HG03139 (cell line): ENCODE measurements around the gene HOXD10.

Source experiments
- ATAC-seq: cut with Tn5 transposase; IDR thresholded peaks from one replicate; pipeline ENCODE4 v1.9.1; 2021; ENCODE audit not compliant: unreplicated experiment

HOXD10 gene

DNA sequence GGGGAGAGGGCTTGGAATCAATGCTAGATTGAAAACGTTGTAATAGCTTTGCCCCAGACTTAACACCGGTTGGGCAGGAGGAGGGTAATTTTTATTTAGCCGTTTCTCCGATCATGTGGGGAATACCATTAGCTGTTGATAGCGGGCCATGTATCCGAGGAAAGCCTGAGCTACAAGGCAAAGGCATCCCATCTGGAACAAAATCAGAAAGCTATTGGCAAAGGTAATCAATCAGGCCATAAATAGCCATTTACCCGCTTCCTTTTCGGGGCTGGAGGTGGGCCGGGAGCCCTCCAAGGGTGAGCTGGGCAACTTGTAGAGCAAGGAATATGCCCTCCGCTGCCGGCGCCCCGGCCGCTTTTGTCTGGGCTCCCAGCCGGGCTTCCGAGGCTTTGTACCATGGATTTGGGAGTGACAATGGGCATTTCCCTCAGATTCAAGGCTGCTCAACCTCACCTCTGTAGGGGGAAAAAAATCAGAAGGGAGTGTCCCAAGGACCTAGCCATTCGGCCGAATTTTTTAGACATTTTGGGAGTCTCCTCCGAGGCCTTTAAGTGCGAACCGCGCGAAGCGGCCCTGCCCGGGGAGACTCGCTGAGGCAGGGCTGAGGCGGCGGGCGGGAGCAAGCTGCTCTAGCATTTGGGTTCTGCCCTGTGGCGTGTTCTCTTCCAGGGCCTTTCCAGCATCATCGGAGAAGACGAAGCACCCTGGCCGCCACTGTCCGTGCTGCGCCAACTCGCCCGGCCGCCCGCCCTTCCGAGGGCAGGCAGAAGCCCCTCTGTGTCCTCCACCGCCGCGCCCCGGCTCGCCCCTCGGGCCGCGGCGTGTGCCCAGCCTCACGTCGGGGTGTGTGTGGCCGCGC lies 4.8 kb downstream of the HOXD10 start:
- no peak for ATAC-seq

DNA sequence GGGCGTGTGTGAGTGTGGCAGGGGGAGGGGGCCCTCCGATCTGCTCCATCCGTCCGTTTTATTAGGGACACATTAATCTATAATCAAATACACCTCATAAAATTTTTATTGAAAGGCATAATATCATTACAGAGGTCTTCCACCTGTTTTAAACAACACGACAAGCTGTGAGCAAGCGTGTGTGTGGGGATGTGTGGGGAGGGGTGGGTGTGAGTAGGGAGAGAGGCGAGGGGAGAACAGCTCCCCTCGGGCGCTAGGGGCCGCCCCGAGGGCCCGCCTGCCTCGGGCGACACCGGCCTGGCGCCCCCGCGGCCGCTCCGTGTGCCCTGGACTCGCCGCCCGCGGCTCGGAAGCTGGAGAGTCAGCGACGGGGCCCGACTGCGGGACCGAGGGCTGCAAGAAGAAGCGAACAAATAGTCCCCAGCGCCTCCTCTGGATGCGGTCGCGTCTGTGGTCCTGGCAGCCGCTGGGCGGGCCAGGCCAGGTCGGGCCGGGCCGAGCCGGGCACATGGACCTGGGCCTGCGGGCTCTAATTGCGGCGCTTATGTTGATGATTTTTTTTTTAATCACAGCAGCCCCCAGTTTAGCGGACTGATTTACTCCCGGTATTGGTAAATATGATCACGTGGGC lies 5.6 kb downstream of the HOXD10 start:
- ATAC-seq, result no peak

DNA sequence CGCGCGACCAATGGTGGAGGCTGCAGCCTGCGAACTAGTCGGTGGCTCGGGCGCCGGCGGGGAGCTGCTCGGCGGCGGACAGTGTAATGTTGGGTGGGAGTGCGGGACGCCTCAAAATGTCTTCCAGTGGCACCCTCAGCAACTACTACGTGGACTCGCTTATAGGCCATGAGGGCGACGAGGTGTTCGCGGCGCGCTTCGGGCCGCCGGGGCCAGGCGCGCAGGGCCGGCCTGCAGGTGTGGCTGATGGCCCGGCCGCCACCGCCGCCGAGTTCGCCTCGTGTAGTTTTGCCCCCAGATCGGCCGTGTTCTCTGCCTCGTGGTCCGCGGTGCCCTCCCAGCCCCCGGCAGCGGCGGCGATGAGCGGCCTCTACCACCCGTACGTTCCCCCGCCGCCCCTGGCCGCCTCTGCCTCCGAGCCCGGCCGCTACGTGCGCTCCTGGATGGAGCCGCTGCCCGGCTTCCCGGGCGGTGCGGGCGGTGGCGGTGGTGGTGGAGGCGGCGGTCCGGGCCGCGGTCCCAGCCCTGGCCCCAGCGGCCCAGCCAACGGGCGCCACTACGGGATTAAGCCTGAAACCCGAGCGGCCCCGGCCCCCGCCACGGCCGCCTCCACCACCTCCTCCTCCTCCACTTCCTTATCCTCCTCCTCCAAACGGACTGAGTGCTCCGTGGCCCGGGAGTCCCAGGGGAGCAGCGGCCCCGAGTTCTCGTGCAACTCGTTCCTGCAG lies 6.3 kb downstream of the HOXD10 start, which contains the start of gene HOXD9:
TSS of gene HOXD9 (plus strand) at position 37 of the 728 bp plus-strand sequence. CDS start at position 87, 50 bp downstream.
- ATAC-seq, result no peak

DNA sequence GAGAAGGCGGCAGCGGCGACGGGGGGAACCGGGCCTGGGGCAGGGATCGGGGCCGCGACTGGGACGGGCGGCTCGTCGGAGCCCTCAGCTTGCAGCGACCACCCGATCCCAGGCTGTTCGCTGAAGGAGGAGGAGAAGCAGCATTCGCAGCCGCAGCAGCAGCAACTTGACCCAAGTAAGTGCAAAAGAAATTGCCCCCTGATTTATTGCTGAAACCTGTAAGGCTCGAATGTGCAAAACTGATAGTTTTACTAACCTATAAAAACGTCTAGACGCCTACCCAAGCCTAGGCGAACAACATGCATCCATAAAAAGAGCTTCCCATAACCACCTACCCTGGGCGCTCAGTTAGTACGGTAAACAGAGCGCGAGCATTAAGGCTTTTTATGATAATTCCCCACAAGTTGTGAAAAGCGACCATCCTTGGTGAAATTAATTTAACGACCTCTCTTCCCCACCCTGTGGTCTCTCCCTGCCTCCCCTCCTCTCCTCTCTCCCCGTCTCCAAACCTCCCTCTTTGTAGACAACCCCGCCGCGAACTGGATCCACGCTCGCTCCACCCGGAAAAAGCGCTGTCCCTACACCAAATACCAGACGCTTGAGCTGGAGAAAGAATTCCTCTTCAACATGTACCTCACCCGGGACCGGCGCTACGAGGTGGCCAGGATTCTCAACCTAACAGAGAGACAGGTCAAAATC lies 7.0 kb downstream of the HOXD10 start:
- ATAC-seq, result no peak

DNA sequence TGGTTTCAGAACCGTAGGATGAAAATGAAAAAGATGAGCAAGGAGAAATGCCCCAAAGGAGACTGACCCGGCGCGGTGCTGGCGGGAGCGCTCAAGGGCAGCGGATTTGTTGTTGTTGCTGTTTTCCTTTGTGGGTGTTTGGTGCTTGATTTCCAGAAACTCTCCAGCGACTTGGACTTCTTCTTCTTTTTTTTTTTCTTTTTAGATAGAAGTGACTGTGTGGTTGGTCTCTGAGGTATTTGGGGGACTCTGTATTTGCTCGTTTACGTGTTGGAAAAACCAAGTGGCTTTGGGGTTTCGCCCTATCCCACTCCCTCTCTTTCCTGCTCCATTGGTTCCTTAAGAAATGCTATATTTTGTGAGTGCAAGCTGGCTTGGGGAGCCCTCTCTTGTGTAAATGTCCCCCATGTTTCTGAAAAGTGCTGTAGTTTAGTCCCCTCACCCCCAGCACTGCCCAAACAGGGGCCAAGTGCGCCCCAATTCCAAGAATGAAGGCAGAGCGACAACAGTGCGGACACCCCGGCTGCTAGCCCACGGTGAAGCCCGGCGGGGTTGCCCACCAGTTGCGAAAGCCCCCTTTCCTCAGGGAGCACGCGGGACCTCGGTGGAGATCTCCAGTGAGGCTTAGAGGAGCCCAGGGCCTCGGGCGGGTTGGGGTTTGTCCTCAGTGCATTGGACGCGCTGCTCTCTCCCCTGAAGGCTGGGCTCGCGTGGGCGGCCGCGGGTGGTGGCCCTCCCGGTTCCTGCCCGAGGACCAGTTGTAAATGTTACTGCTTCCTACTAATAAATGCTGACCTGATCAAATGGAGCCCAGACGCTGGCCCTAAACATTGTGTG lies 7.8 kb downstream of the HOXD10 start:
- no peak for ATAC-seq

DNA sequence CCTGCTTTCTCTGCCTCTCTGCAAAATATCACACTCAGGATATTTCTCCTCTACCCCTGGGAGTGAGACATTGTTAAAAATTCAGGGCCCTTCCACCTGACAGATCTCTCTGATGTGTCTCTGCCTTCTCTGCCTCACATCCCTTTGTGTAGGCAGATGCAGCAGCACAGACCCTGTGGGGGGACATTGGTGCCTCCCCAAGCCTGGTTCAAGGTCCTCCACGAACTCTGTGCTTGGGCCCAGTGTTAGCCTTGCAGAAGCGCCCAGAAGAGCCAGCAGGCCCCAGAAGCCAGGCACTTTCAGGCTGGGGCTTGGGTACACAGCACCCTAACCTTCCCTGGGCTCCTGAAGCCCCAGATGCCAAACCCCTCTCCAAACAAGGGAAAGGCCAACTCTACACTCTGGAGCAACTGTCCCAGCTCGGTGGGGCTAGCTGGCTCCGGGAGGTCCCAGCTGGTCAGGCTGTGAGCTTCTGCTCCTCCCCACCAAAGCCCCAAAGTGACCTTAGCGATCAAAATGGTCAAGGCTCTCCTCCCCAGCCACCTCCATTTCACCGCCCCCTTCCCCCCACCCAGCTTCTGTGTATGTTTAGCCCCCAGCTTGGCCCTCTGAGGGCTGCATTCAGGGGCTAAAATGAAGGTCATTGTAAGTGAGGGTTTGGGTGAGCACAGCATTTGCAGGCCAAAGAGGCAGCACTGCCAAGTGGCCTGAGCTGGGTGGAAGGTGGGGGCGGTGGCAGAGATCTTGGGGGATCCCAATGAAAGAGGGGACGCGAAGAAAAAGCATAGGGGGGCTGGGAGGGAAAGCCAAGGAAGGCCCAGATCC lies 8.6 kb downstream of the HOXD10 start:
- no peak for ATAC-seq

DNA sequence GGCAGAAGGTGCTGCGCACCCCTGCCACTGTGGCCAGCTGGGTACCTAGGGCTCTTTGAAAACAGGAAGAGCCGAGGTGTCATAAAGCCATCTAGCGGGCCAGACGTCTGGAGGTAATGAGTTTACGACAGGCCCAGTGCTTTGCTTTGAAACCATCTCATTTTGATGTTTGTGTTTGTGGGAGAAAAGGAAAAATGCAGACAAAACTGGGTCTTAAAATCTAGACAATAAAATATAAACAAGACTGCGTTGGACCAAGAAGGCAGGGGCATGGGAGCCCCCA lies 9.1 kb downstream of the HOXD10 start:
- no peak for ATAC-seq

DNA sequence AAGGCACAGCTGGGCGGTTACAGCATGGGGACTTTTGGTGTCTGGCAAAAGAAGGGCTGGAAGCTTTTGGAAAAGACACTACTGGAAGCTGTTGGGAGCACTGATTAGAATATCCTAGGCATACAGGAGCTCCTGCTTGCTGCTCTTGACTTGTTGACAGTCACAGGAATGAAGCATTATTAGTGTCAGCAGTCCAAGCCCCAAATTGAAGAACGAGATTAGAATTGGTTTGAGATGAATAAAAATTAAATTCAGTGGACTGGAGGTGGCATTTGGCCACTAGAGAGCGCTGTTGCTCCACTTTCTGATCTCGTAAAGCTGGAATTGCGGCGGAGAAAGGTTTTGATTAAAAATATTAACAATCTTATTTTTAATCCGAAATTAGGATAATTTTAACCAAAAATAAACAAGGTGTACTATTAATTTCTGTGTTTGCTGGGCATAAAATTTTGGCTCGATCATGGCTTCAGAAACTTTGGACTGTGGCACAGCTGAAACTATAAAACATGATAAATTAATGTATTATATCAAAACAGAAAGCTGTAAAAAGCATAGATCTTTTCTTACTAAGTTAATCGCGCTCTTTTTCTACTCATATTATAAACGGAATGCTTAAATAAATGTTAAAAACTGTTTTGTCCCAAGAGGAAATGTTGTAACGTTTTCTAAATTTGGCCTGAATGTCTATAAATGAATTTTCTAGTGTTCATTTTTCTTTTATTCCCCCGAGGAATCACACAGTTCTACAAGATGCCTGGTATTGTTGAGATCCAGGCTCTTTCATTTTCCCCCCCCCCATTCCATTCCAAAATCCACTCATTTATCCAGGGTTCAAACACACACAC lies 10.6 kb downstream of the HOXD10 start:
- no peak for ATAC-seq

DNA sequence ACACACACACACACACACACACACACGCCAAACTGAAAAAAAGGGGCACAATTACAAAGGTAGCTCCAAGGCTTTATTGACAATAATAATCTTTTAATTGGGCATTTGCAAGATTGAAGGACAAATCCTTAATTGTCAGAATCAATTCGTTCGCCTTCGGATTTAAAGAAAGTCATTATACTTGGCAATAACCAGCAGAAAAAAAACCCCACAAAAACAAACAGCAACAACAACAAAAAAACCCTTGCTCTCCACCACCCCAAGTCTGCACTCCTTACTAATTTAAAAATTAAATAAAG lies 11.1 kb downstream of the HOXD10 start:
- ATAC-seq, result no peak

DNA sequence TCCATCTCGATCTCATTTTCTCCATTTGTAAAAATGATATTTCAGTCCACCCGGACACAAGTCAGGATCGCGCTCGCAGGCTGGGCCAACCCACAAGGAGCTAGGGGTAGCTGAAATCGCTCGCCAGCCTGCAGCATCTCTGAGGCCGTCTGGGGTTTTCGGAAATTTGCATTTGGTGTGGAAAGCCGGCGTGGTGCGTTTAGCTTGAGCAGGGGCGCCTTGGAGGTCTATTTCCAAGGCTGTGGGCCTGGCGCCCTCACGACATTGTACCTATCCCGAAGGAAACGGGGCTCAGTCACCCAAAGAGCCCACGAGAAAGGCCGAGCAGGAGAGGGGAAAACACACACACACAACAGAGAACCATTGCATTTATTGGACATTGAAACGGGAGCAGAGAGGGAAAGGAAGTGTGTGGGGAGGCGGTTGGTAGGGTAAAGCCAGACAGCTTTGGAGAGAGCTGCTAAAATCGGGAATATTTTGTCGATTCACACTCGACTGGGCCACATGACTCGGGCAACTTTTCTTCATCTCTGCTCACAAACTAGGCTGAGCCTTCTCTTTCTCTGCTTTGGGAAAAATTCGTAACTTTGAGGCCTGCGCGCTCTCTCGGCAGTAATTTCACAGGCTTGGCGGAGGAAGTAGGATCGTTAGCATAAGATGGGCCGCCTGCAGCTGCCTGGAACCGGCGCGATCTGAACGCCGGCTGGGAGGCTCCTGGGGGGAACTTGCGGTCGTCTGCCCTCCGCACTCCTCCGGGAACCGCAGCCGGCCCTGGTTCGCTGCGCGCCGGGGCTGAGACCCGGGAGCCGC lies 11.8 kb downstream of the HOXD10 start:
- ATAC-seq, result no peak

DNA sequence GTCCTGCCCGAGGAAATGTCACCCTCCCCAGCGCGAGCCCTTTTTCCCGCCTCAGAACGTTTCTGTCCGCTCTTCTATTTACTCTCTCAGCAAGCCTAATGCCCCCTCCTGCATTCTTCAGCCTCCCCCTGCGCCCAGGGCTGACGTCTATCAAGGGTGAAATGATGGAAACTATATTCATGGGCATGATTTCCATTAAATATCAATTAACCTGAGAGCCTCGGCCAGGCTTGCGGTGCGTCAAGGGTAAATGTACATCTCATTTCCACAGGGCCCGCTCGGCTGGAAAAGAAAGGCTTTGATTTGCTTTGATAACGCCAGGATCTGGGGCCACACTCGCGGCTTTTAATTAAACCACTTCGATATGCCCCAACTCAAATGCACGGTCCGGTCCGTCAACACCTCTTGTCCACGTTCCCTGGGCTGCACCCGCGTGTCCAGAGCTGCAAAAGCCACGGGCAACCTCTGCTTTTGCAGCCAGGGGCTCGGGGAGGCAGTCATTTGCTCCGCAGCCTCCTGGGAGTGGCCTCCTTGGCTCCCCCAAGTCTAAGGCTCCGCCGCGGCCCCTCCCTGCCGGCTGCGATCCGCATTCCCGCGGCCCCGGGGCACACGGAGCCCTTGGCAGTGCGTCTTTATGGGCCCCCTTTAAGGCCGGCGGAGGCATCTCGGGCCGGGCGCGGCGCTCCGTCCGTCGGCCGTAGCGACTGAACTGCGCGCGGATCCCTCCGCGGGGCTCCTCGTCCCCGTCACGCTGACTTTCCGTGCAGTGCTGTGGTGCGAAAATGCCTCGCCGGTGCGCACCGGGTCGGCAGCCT lies 12.6 kb downstream of the HOXD10 start, which contains the start of gene HOXD8:
TSS of gene HOXD8 (plus strand) at position 724 of the 815 bp plus-strand sequence. CDS start 662 bp downstream, outside the sequence.
- no peak for ATAC-seq

DNA sequence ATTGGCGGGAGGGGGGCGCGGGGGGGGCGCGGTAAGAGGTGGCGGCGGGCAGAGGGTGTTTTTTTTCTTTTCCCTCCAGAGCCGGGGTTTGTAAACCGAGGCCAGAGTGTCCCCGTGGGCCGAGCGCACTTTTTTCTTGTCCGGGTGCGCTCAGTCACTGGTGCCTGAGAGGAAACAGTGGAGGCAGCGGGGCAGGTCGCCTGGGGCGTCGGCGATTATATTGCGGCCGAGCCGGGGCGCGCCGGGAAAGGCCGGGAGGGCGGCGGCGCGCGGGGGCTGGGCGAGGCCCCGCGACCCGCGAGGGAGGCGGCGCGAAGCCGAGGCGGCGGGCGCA lies 13.2 kb downstream of the HOXD10 start:
- ATAC-seq, result no peak

DNA sequence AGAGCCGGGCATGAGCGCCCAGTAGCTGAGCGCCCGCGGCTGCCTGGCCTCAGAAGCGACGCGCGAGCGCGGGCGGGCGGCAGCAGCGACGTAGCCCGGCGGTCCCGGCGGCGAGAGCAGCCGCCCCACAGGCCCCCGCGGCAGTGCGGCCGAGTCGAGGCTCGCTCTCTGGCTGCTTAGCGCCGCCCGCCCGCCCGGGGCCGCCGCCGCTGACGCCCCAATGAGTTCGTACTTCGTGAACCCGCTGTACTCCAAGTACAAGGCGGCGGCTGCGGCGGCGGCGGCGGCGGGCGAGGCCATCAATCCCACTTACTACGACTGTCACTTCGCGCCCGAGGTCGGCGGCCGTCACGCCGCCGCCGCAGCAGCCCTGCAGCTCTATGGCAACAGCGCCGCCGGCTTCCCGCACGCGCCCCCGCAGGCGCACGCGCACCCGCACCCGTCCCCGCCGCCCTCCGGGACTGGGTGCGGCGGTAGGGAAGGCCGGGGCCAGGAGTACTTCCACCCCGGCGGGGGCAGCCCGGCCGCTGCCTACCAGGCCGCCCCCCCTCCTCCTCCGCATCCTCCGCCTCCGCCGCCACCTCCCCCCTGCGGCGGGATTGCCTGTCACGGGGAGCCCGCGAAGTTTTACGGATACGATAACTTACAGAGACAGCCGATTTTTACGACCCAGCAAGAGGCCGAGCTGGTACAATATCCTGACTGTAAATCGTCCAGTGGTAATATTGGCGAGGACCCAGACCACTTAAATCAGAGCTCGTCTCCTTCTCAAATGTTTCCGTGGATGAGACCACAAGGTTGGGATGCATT lies 13.8 kb downstream of the HOXD10 start:
- ATAC-seq, result no peak

DNA sequence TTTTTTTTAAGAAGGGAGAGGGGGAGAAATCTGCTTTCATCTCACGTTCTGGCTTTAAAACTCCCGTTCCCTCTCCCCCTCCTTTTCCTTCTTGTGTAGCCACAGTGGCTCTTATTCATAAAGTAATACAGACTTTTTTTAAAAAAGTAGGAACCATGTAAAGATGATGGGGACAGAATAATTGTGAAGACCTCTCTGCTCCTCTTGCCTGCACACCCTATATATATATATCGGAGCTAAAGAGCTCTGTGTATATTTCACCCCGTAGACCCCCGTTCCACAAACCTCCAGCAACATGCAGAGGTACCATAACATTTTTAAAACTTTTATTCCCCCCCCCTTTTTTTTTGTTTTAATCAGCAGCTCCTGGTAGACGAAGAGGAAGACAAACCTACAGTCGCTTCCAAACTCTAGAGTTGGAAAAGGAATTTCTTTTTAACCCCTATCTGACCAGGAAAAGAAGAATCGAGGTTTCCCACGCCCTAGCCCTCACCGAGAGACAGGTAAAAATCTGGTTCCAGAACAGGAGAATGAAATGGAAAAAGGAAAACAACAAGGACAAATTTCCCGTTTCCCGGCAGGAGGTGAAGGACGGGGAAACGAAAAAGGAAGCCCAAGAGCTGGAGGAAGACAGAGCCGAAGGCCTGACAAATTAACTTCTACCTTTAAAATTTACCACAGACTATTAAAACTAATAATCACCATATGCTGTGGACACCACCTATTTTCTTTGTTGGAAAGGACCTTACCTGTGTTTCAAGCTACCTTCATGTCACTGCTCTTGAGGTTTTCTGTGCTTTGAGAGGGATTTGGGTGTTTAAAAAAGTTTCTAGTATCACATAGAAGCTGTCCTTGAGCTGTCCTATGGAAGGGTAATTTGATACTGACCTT lies 14.6 kb downstream of the HOXD10 start:
- no peak for ATAC-seq

DNA sequence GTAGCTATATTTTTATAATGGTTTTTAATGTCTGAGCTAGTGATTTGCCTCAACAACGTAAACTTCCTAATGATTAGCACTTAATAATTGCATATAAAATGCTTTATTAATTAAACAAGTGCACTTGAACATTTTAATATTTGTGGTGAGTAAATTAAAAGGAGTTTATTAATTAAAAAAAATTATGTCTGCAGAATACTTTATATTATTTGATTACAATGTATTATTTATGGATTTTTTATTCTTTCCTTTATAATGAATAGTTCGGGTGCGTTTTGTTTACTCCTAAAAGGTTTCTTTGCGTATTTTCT lies 15.2 kb downstream of the HOXD10 start:
- no peak for ATAC-seq
